ENCODE data around the gene COL25A1.
"Not testable (repeated sequence)": the region's sequence is repeated elsewhere in the genome, so short reads cannot be mapped to it uniquely, and the experiment has no call there.

The COL25A1 gene

DNA sequence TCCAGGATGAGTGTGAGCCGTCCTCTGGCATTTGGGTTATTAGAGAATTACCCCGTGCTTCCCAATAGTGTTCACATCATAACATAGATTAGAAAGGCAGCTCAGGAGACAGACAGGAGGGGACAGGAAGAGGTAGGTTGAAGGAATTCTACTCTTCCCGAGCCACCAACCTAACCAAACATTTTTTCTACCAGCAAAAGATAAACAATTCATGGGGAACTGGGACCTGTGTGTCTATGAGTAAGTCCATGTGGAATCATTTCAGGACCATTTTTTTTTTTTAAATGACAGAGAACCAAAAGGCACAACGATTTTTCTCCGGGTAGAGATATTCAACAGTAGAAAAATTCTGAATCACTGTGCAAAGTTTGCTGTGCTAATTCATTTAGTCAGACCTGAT, 365.4 kb downstream of the COL25A1 start:
- TF ChIP-seq, protein P1, sequence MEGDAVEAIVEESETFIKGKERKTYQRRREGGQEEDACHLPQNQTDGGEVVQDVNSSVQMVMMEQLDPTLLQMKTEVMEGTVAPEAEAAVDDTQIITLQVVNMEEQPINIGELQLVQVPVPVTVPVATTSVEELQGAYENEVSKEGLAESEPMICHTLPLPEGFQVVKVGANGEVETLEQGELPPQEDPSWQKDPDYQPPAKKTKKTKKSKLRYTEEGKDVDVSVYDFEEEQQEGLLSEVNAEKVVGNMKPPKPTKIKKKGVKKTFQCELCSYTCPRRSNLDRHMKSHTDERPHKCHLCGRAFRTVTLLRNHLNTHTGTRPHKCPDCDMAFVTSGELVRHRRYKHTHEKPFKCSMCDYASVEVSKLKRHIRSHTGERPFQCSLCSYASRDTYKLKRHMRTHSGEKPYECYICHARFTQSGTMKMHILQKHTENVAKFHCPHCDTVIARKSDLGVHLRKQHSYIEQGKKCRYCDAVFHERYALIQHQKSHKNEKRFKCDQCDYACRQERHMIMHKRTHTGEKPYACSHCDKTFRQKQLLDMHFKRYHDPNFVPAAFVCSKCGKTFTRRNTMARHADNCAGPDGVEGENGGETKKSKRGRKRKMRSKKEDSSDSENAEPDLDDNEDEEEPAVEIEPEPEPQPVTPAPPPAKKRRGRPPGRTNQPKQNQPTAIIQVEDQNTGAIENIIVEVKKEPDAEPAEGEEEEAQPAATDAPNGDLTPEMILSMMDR (IDR thresholded peaks at IDR 0.05; ENCODE audit: extremely low read depth, missing control alignments): no peak
- DNase-seq (ENCODE audit: low spot score): no peak

DNA sequence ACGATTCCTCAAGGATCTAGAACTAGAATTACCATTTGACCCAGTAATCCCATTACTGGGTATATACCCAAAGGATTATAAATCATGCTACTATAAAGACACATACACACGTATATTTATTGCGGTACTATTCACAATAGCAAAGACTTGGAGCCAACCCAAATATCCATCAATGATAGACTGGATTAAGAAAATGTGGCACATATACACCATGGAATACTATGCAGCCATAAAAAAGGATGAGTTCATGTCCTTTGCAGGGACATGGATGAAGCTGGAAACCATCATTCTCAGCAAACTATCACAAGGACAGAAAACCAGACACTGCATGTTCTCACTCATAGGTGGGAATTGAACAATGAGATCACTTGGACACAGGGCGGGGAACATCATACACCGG, 368.5 kb downstream of the COL25A1 start:
- not testable (repeated sequence) for DNase-seq (ENCODE audit: low spot score)

DNA sequence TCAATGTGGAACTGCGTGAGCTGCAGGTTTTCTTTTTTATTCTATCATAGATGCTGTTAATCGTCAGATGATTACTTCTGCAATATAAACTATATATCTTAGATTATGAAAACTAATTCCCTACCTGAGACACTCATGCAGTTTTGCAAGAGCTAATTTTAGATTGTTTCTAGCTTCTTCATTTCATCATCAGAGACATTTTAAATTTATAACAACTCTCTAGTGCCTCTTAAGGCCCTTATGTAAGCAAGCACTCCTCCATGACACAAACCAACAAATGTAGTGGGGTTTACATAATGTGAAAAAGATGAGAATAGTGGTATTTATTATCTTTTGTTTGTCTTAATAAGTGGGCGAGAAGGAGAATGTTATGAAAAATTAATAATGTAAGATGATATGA, 369.4 kb downstream of the COL25A1 start:
- no peak for DNase-seq (ENCODE audit: low spot score)
- TF ChIP-seq, protein P1 (IDR thresholded peaks at IDR 0.05; ENCODE audit: extremely low read depth, missing control alignments): no peak

DNA sequence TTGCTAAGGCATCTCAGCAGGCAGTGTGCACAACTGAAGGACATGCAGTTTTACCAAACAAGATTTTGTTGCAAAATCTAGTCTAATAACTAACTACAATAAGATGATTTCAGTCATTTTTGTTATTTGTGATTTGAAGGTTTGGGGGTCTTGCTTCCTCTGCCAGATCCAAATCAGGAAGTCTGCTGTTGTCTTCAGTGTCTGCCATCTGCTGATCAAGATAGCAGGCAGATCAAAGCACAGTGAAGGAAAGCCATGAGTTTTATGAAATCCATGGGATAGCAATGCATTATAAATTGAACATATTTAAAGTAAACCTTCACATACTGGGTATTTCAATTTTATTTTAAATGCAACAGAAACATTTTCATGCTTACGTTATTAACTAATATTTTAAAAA, 370.5 kb downstream of the COL25A1 start:
- no peak for DNase-seq (ENCODE audit: low spot score)

DNA sequence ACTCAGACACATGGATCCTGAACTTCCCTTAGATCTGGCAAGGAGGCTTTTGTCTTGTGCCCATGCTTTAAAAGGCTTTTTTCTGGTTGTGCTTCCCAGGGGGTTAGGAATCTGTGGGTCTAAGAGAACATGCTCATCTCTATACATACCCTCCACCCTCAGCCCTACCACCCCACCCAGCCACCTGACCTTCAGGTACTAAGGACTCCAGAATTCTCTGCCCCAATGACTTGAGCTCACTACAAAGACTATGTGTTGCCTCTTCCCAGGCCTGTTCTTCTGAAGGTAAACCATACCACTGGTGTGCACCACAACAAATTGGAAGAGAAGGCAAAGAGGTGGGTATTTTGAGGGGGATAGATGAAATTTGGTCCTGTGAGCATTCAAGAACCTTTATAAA, 372.3 kb downstream of the COL25A1 start:
- TF ChIP-seq, protein P1 (IDR thresholded peaks at IDR 0.05; ENCODE audit: extremely low read depth, missing control alignments): no peak
- no peak for DNase-seq (ENCODE audit: low spot score)

More for the DNA sequence above, 370.5 kb downstream of the COL25A1 start:
- TF ChIP-seq, protein P1 (IDR thresholded peaks at IDR 0.05; ENCODE audit: extremely low read depth, missing control alignments): no peak

DNA sequence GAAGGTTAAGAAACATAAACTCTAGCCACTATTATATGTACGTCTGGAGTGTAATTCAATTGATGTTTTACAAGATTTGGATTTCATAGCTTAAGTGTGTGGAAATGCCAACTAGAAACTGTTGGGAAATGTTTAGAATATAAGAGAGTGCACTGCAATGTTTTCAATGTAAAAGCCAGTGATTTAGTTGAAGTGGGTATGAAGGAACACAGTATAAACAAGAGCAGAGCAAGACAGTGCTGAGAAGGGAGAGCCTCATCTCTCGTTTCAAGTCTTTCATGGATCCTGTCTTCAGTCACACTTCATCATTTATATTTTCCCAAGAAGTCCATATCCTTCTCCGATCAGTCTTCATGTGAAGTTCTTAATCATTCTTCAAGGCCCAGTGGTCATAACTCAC, 375.7 kb downstream of the COL25A1 start:
- DNase-seq (ENCODE audit: low spot score): no peak
- TF ChIP-seq, protein P1 (IDR thresholded peaks at IDR 0.05; ENCODE audit: extremely low read depth, missing control alignments): no peak

DNA sequence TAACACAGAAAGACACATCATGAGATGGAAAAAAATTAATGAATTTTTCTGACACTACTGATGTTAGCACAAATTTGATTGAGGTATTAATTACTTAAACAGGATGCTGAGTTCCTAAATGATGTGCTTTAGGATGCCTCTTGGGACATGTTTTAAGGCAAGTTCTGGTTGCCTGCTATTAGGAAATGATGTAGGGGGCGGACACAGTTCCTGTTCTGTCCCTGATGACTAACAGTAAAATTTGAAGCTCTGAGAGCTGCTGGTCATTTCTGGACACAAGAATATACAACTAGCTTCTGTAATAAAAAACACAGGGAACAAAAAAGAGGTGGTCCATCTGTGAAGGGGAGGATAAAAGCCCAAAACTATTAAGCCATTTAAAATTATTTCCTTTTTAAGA, 376.4 kb downstream of the COL25A1 start:
- DNase-seq (ENCODE audit: low spot score): no peak
- TF ChIP-seq, protein P1 (IDR thresholded peaks at IDR 0.05; ENCODE audit: extremely low read depth, missing control alignments): no peak

DNA sequence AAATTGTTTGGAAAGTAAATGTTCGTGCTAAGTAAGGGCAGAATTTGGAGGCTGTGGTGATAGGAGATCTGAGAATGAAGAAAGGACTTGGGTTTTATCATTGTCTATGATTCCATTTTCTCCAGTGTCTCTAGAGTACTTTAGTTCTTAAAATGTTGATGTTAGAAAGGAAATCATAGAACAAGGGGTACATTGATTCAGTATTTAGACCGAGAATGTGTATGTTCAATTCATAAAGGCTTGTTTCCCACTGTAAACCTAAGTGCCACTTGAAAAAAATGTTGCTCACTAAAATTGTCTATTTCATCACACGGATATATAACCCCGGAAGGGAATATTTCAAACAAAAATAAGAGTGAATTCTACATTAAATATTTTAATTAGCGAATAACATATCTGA, 380.3 kb downstream of the COL25A1 start:
- no peak for DNase-seq (ENCODE audit: low spot score)
- TF ChIP-seq, protein P1 (IDR thresholded peaks at IDR 0.05; ENCODE audit: extremely low read depth, missing control alignments): no peak
